Measurements from ENCODE around the gene PLA2G2D. TPM values are rescaled to one million over a fixed set of nuclear protein-coding genes. Genes with fewer than 3 reads are reported as not detected.

The PLA2G2D gene
- total RNA-seq, 2 donors from 2014 or later: not detected

DNA sequence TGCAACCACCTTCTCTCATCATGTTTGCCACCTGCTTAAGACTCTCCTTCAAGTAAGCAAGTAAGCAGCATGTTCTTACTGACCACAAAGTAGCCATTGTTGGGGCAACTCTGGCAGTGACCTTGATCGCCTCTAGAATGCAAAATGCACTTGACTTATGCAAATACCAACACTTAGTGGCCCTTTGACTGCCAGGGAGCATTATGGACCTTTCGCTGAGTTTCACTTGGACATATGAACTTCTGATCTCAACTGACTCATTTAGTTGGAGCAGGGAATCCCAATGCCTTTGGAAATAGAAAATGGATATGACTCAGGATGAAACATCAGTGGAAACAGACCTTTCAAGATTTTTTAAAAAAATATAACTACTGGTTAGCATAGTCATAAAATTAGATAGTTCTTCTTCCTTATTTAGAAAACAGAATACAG, 55.5 kb downstream of the PLA2G2D start:
- TF ChIP-seq, protein P1, sequence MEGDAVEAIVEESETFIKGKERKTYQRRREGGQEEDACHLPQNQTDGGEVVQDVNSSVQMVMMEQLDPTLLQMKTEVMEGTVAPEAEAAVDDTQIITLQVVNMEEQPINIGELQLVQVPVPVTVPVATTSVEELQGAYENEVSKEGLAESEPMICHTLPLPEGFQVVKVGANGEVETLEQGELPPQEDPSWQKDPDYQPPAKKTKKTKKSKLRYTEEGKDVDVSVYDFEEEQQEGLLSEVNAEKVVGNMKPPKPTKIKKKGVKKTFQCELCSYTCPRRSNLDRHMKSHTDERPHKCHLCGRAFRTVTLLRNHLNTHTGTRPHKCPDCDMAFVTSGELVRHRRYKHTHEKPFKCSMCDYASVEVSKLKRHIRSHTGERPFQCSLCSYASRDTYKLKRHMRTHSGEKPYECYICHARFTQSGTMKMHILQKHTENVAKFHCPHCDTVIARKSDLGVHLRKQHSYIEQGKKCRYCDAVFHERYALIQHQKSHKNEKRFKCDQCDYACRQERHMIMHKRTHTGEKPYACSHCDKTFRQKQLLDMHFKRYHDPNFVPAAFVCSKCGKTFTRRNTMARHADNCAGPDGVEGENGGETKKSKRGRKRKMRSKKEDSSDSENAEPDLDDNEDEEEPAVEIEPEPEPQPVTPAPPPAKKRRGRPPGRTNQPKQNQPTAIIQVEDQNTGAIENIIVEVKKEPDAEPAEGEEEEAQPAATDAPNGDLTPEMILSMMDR (IDR thresholded peaks at IDR 0.05): no peak
- no peak for TF ChIP-seq POLR2A (IDR thresholded peaks at IDR 0.05)
- Histone ChIP-seq H3K27me3 (no peaks in the 10 kb centered on the region), H3K4me1 (no peaks in the 10 kb centered on the region), H3K36me3 (replicated peaks in 1 of 2; ENCODE audit: insufficient read depth in 1 of 2, low read depth in 2 of 2) (no peaks in the 10 kb centered on the region), H3K9me3 (no peaks in the 10 kb centered on the region), H3K4me3 (no peak overlapping the region), H3K27ac (no peak overlapping the region)
- DNase-seq (no peak), ATAC-seq (no peak)
- WGBS, 2 donors: 75 to 87% methylated on average over 2 of the region's 2 CpGs
- intact Hi-C loops (cut with DNase I): no loop called here

Other genes starting within 250 kb of the PLA2G2D start
- gene OTUD3, start 237.1 kb downstream of the PLA2G2D start, total RNA-seq: 1 to 10 TPM; 3.6 to 4.9 TPM
- gene PLA2G2E, start 195.9 kb downstream of the PLA2G2D start, total RNA-seq: not detected
- 10 to 100 TPM in 1 of 2 donors, 1 to 10 TPM in 1; 9.3 to 57.7 TPM for gene PLA2G2A, start 139.9 kb downstream of the PLA2G2D start, total RNA-seq
- gene PLA2G5, start 49.3 kb downstream of the PLA2G2D start, total RNA-seq: 1 to 10 TPM in 1 of 2 donors, under 1 TPM in 1; 0.52 to 5.9 TPM
- not detected for gene PLA2G2F, start 19.8 kb upstream of the PLA2G2D start, total RNA-seq
- gene UBXN10, start 66.6 kb upstream of the PLA2G2D start, total RNA-seq: 1 to 10 TPM in 1 of 2 donors, under 1 TPM in 1; under 0.01 to 1.0 TPM
- not detected for gene PLA2G2C, start 67.0 kb upstream of the PLA2G2D start, total RNA-seq
- not detected for gene VWA5B1, start 171.3 kb upstream of the PLA2G2D start, total RNA-seq

Measured in body of pancreas (tissue), 4 donors.